Right atrium auricular region (tissue), 2 donors: Measurements from ENCODE around the gene FZD10. TPM values are rescaled to one million over a fixed set of nuclear protein-coding genes. Genes with fewer than 3 reads are reported as not detected.

Experiments
- DNase-seq: peaks from one replicate; pipeline ENCODE4 v3.0.0-alpha.2; 2019; ENCODE audit warnings: low spot score
- H3K27ac ChIP-seq, 2 donors: fragments of 200-600 bp; sonication (generic); 1 replicate in 1 of 2; 2 replicates in 1 of 2; pipeline ENCODE4 v1.5.1; 2016 to 2019
- H3K27me3 ChIP-seq, 2 donors: fragments of 200-600 bp; sonication (generic); one replicate each; pipeline versions ENCODE4 v1.5.1 to v1.6.0; 2017 to 2019
- H3K36me3 ChIP-seq: fragments of 200-600 bp; sonication (generic); one replicate; pipeline ENCODE4 v1.5.1; 2016
- H3K4me1 ChIP-seq, 2 donors: fragments of 200-600 bp; sonication (generic); one replicate each; pipeline versions ENCODE4 v1.5.1 to v1.6.0; 2017 to 2019
- H3K4me3 ChIP-seq, 2 donors: fragments of 200-600 bp; sonication (generic); 1 replicate in 1 of 2; 2 replicates in 1 of 2; pipeline ENCODE4 v1.5.1; 2017 to 2019; ENCODE audit warnings: mild to moderate bottlenecking in 1 of 2, moderate library complexity in 1 of 2
- H3K9me3 ChIP-seq, 2 donors: fragments of 200-600 bp; sonication (generic); one replicate each; pipeline ENCODE4 v1.5.1; 2019
- total RNA-seq, 2 donors: library from RNA; depleted of rRNA; stranded (reverse); fragments of >200 nt; gene quantifications; one replicate each; pipeline ENCODE4 v1.1.0, GENCODE V29; 2016
- TF ChIP-seq, protein P1 (sequence below), 2 donors: fragments of 200-600 bp; sonication (generic); IDR thresholded peaks; one replicate each; pipeline ENCODE4 v1.5.1; 2019; ENCODE audit warnings: antibody characterized with exemption in 2 of 2

The FZD10 gene
- total RNA-seq, 2 donors from 2014 or later, result 0.19 to 0.28 TPM

DNA sequence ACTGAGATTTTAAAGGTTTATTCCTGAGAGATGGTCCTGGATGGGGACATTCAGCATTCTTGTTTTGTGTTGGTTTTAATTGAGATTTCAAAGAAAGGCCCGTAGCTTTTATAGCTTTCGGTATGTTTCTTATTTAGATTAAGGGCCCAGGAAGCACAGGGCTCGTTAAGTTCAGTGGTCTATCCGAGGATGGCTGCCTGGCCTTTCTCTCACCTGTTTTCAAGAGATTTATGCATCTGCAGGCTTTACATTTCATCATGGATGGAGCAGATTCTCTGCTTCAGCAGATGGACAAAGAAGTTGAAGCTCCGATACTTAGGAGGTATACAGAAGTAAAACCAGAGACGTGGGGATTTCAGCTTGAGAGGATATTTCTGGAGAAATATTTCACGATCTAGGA is 16.0 kb downstream of the FZD10 start:
- Histone ChIP-seq H3K4me3 (no peak overlapping the region), H3K9me3 (peaks cover 0 to 28% of the 10 kb centered on the region in 2 donors), H3K36me3 (no peaks in the 10 kb centered on the region), H3K27me3 (no peaks in the 10 kb centered on the region), H3K4me1 (no peaks in the 10 kb centered on the region), H3K27ac (no peak overlapping the region)
- TF ChIP-seq, protein P1, sequence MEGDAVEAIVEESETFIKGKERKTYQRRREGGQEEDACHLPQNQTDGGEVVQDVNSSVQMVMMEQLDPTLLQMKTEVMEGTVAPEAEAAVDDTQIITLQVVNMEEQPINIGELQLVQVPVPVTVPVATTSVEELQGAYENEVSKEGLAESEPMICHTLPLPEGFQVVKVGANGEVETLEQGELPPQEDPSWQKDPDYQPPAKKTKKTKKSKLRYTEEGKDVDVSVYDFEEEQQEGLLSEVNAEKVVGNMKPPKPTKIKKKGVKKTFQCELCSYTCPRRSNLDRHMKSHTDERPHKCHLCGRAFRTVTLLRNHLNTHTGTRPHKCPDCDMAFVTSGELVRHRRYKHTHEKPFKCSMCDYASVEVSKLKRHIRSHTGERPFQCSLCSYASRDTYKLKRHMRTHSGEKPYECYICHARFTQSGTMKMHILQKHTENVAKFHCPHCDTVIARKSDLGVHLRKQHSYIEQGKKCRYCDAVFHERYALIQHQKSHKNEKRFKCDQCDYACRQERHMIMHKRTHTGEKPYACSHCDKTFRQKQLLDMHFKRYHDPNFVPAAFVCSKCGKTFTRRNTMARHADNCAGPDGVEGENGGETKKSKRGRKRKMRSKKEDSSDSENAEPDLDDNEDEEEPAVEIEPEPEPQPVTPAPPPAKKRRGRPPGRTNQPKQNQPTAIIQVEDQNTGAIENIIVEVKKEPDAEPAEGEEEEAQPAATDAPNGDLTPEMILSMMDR (IDR thresholded peaks at IDR 0.05), result no peak
- no peak for DNase-seq

DNA sequence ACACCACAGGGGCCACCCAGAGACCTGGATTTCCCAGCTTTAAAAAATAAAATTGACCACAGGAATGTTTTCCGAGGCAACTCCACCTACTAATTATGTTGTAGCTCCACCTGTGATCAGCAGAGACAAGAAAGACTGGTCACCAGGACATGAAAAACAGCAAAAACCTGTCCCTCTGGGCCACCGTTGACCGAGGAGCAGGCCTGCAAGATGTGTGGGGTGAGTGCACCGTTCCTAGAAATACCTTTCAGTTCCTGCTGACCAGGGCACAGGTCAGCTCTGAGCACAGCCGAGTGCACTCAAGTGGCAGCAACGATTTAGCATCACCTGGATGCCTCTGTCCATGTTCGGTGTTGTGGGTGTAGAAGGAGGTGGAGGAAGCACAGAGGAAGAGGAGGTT is 16.9 kb downstream of the FZD10 start:
- Histone ChIP-seq H3K36me3 (no peaks in the 10 kb centered on the region), H3K27ac (no peak overlapping the region), H3K4me3 (no peak overlapping the region), H3K9me3 (peaks cover 0 to 28% of the 10 kb centered on the region in 2 donors), H3K27me3 (no peaks in the 10 kb centered on the region), H3K4me1 (no peaks in the 10 kb centered on the region)
- DNase-seq, result no peak
- TF ChIP-seq, protein P1 (IDR thresholded peaks at IDR 0.05), result no peak

DNA sequence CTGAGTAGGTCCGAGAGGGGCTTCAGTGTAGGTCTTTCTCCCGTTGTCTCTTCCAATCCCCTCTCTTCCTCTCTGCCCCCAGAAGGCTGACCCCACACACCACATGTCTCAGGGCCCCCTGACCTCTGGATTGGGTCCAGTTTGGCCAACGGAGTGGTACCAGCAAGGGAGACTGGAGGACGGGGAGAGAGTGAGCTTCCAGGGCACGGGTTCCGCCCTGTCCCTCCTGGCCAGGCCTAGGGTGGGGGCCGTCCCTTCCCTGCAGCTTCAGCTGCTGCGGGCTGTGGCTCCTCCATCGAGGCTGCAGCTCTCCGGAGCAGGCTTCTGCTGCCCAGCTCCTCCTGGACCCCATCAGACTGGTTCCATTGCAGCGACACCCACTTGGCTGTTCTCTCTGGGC is 17.4 kb downstream of the FZD10 start:
- no peaks in the 10 kb centered on the region for H3K27me3 ChIP-seq
- no peak for DNase-seq
- no peak overlapping the region for H3K27ac ChIP-seq
- no peak overlapping the region for H3K4me3 ChIP-seq
- H3K9me3 ChIP-seq, result peaks cover 0 to 28% of the 10 kb centered on the region in 2 donors
- no peaks in the 10 kb centered on the region for H3K4me1 ChIP-seq
- TF ChIP-seq, protein P1 (IDR thresholded peaks at IDR 0.05), result no peak
- H3K36me3 ChIP-seq, result no peaks in the 10 kb centered on the region

DNA sequence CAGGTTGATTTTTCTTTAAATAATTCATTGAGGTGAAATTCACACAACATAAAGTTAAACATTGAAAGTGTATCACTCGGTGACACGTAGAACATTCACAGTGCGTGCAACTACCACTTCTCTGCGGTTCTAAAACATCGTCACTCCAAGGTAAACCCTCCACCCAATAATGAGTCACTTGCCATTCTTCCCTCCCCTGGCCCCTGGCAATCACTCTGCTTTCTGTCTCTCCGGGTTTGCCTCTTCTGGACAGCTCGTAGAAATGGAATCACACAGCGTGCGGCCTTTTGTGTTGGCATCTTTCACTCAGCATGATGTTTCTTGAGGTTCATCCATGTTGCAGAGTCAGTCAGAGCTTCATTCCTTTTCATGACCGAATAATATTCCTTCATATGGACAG is 18.9 kb downstream of the FZD10 start:
- Histone ChIP-seq H3K4me1 (no peaks in the 10 kb centered on the region), H3K36me3 (no peaks in the 10 kb centered on the region), H3K4me3 (no peak overlapping the region), H3K9me3 (peaks cover 0 to 26% of the 10 kb centered on the region in 2 donors), H3K27me3 (no peaks in the 10 kb centered on the region), H3K27ac (no peak overlapping the region)
- no peak for DNase-seq
- TF ChIP-seq, protein P1 (IDR thresholded peaks at IDR 0.05), result no peak

DNA sequence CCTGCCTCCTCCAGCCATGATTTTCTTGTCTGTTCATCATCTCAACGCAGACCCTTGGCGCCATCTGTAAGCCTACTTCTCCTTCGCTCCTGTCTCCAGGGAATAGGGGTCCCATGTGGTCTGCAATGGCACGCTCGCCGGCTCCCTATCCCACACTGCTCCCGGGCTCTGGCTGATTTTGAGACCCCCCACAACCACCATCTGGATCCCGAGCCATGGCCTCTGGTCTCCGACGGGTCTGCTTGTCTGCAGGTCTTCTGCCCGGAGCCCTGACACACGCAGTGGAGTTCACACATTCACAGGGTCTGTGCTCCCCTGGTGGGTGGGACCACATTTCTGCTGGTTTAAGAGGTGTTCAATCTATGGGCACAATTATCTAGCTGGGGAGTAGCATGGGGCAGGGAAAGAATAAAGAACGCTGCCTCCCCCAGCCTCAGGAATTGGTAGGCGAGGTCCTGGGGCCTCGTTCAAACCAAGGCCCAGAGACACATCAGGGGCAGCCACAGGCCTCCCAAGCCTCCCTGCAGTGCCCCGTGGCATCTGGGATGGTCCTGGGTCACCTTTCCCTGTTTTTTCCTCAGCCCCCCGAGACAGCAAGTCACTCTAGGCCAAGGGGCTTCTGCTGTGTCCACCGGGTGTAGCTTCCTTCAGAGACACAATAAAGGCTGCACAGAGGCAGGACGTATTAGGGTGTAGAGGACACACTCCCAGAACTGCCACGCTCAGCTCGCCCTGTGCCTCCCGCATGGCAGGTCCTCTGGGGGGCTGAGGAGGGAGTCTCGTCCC is 21.5 kb downstream of the FZD10 start:
- H3K36me3 ChIP-seq, result no peaks in the 10 kb centered on the region
- no peak overlapping the region for H3K27ac ChIP-seq
- DNase-seq, result no peak
- no peaks in the 10 kb centered on the region for H3K27me3 ChIP-seq
- no peaks in the 10 kb centered on the region for H3K4me1 ChIP-seq
- peaks cover 0 to 15% of the 10 kb centered on the region in 2 donors for H3K9me3 ChIP-seq
- no peak overlapping the region for H3K4me3 ChIP-seq
- TF ChIP-seq, protein P1 (IDR thresholded peaks at IDR 0.05), result no peak
